Mucosa of descending colon (tissue), 3 donors: ENCODE measurements around the gene SLTM. TPM values are rescaled to one million over a fixed set of nuclear protein-coding genes. Genes with fewer than 3 reads are reported as not detected.
"Not testable (repeated sequence)": the region's sequence is repeated elsewhere in the genome, so short reads cannot be mapped to it uniquely, and the experiment has no call there.

Source experiments
- ATAC-seq: fragments of 200-7000 bp; cut with Tn5 transposase; one replicate; pipeline ENCODE4 v1.9.1; 2020; ENCODE audit warnings: mild to moderate bottlenecking, moderate library complexity
- DNase-seq, 3 donors: peaks; one replicate each; pipeline ENCODE4 v3.0.0-alpha.2; 2020
- H3K36me3 ChIP-seq: fragments of 200-600 bp; one replicate; pipeline ENCODE4 v1.8.0; 2021; ENCODE audit warnings: low read depth, mild to moderate bottlenecking
- H3K4me1 ChIP-seq: fragments of 200-600 bp; one replicate; pipeline ENCODE4 v1.8.0; 2021; ENCODE audit warnings: low read depth, mild to moderate bottlenecking
- H3K4me3 ChIP-seq: fragments of 200-600 bp; one replicate; pipeline ENCODE4 v1.8.0; 2021; ENCODE audit warnings: mild to moderate bottlenecking
- H3K9me3 ChIP-seq: fragments of 200-600 bp; one replicate; pipeline ENCODE4 v1.8.0; 2021; ENCODE audit warnings: mild to moderate bottlenecking
- CTCF ChIP-seq: fragments of 200-600 bp; IDR thresholded peaks from one replicate; pipeline ENCODE4 v1.8.0; 2022; ENCODE audit warnings: antibody characterized with exemption, mild to moderate bottlenecking
- intact Hi-C, 2 donors: fragments of 100-400 bp; cut with DNase I in 1 of 2; cut with micrococcal nuclease in 1 of 2; formaldehyde crosslinking; loops; one replicate each; pipeline versions ENCODE4 v1.11.0 to v1.11.1; 2022; cut with DNase I, micrococcal nuclease
- total RNA-seq, 3 donors: library from RNA; stranded (reverse); fragmentation: NEBNext Ultra II Directional in 2 of 3; extraction: Animal tissue kit (Norgen Biotek cat#: 25700) in 2 of 3; gene quantifications; one replicate each; pipeline versions ENCODE4 v1.2.1 to v1.2.4, GENCODE V29; 2021 to 2023
- donor health status: DM: no; HTN: no; CAD: no; lungs with moderate emphysema.
- donor health status: DM: no; HTN: no; CAD: no.
- donor health status: DM: no; HTN: yes; CAD: no.

Gene SLTM
- total RNA-seq, 3 donors from 2014 or later = 75.6 to 94.7 (median 82.8) TPM

GRCh38 chr15:58870451-58870850, 63.0 kb downstream of the SLTM start:
- Histone ChIP-seq H3K36me3 (no peaks in the 10 kb centered on the region), H3K4me1 (no peaks in the 10 kb centered on the region), H3K4me3 (no peak overlapping the region), H3K9me3 (no peaks in the 10 kb centered on the region)
- ATAC-seq (no peak), DNase-seq (no peak)
- TF ChIP-seq CTCF = no peak
- intact Hi-C loops = no loop called here

GRCh38 chr15:58867926-58868325, 65.6 kb downstream of the SLTM start:
- H3K9me3 ChIP-seq = no peaks in the 10 kb centered on the region
- H3K4me1 ChIP-seq = no peaks in the 10 kb centered on the region
- no peak overlapping the region for H3K4me3 ChIP-seq
- intact Hi-C loops = no loop called here
- DNase-seq (no peak), ATAC-seq (no peak)
- H3K36me3 ChIP-seq = no peaks in the 10 kb centered on the region
- no peak for TF ChIP-seq CTCF

GRCh38 chr15:58865425-58865880, 68.0 kb downstream of the SLTM start:
- no peaks in the 10 kb centered on the region for H3K36me3 ChIP-seq
- no peaks in the 10 kb centered on the region for H3K4me1 ChIP-seq
- peak; percentile 3 for ATAC-seq
- intact Hi-C loops = no loop called here
- H3K9me3 ChIP-seq = no peaks in the 10 kb centered on the region
- no peak for TF ChIP-seq CTCF
- no peak for DNase-seq
- no peak overlapping the region for H3K4me3 ChIP-seq

- no peak for TF ChIP-seq CTCF
- intact Hi-C loops = no loop called here
- Histone ChIP-seq H3K4me1 (no peaks in the 10 kb centered on the region), H3K36me3 (no peaks in the 10 kb centered on the region), H3K9me3 (no peaks in the 10 kb centered on the region), H3K4me3 (no peak overlapping the region)
- DNase-seq (peak; percentile 20 to 56 (median 44)), ATAC-seq (peak; percentile 30)
These were observed 68.7 kb downstream of the SLTM start for GRCh38 chr15:58864602-58865424.

- Histone ChIP-seq H3K4me1 (no peaks in the 10 kb centered on the region), H3K4me3 (no peak overlapping the region), H3K9me3 (no peaks in the 10 kb centered on the region), H3K36me3 (no peaks in the 10 kb centered on the region)
- ATAC-seq = no peak
- intact Hi-C loops = no loop called here
- no peak for TF ChIP-seq CTCF
- no peak for DNase-seq
These were observed 71.2 kb downstream of the SLTM start for GRCh38 chr15:58862326-58862725.

GRCh38 chr15:58856621-58857020, 76.9 kb downstream of the SLTM start:
- H3K4me1 ChIP-seq, intact Hi-C loops, H3K9me3 ChIP-seq, H3K4me3 ChIP-seq, H3K36me3 ChIP-seq, ATAC-seq, DNase-seq: not testable (repeated sequence)
